T-helper 17 cell (primary cell): ENCODE measurements around the gene BICDL1. TPM values are rescaled to one million over a fixed set of nuclear protein-coding genes. Genes with fewer than 3 reads are reported as not detected.

Source experiments
- ATAC-seq: fragments of 150-1000 bp; cut with Tn5 transposase; 2 replicates; pipeline ENCODE4 v1.10.0; 2021; ENCODE audit warnings: mild to moderate bottlenecking, moderate library complexity
- DNase-seq, 3 donors: peaks; one replicate each; pipeline versions ENCODE4 v3.0.0 to v3.0.0-alpha.2; 2020 to 2021
- H3K9me3 ChIP-seq: one replicate; pipeline ENCODE4 v1.7.0; 2013; ENCODE audit warnings: low read length, mild to moderate bottlenecking; ENCODE audit not compliant: control insufficient read depth, poor library complexity, severe bottlenecking
- H3K27ac Mint-ChIP-seq: one replicate; pipeline ENCODE4 v1.8.0; 2022; ENCODE audit warnings: mild to moderate bottlenecking, moderate library complexity, mixed read lengths
- H3K27me3 Mint-ChIP-seq: one replicate; pipeline ENCODE4 v1.8.0; 2022; ENCODE audit warnings: mixed read lengths
- H3K36me3 Mint-ChIP-seq: one replicate; pipeline ENCODE4 v1.8.0; 2022; ENCODE audit warnings: low read depth, mixed read lengths
- H3K4me1 Mint-ChIP-seq: one replicate; pipeline ENCODE4 v1.8.0; 2022; ENCODE audit warnings: mild to moderate bottlenecking, mixed read lengths
- H3K4me3 Mint-ChIP-seq: one replicate; pipeline ENCODE4 v1.8.0; 2022; ENCODE audit warnings: mild to moderate bottlenecking, moderate library complexity, mixed read lengths
- total RNA-seq, 4 donors: library from RNA in 2 of 4; stranded (reverse) in 2 of 4; gene quantifications; one replicate each; pipeline ENCODE4 v1.2.3 and lab custom pipeline; 2022 to 2026

Gene BICDL1
- total RNA-seq, 2 donors from 2014 or later = 135 to 146 TPM

DNA sequence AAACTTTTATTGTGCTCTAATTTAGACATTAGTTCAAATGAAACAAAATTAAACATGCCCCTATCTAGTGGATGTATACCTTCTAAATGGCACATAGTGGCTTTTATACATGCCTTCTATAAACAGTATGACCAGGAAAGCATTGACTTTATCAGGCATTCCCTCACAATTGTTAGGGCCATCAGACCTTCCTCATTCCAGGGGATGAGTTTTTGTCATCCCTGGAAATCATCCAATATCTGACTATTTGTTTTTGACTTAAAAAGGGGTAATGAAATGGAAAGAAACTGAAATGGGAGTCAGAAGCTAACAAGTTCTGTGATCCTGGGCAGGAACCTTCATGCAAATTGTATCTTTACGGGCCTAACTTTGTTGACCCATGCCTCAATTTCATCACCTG, 58.0 kb downstream of the BICDL1 start:
- peak overlapping the region; percentile 93 for H3K27ac Mint-ChIP-seq
- ATAC-seq = no peak
- no peak for DNase-seq
- H3K4me1 Mint-ChIP-seq = peaks cover 24% of the 10 kb centered on the region
- no peaks in the 10 kb centered on the region for H3K9me3 ChIP-seq
- no peak overlapping the region for H3K4me3 Mint-ChIP-seq
- no peaks in the 10 kb centered on the region for H3K27me3 Mint-ChIP-seq
- peaks cover 2% of the 10 kb centered on the region for H3K36me3 Mint-ChIP-seq

- Mint-ChIP-seq H3K4me3 (peak overlapping the region; percentile 67), H3K27ac (peak overlapping the region; percentile 93), H3K36me3 (peaks cover 2% of the 10 kb centered on the region), H3K4me1 (peaks cover 23% of the 10 kb centered on the region), H3K27me3 (no peaks in the 10 kb centered on the region)
- ATAC-seq (peak; percentile 74), DNase-seq (no peak)
- no peaks in the 10 kb centered on the region for H3K9me3 ChIP-seq
These were observed 59.2 kb downstream of the BICDL1 start for GRCh38 chr12:120048263-120048662.

DNA sequence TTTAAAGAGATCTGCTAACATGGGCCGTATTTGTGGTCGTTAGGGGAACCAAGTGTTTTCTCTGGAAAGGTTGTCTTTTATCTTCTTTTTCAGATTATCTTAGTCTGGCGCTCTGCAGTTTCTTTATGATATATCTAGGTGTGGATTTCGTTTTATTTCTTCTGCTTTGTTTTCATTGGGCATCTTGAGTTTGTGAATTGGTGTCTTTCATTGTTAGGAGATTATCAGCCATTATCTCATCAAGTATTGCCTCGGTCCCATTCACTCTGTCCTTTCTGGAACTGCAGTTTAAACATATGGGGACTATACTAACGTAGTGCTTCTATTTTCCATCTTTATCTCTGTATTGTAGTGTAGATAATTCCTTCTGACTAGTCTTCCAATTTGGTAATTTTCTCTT, 60.4 kb downstream of the BICDL1 start:
- Mint-ChIP-seq H3K27ac (peak overlapping the region; percentile 93), H3K4me3 (no peak overlapping the region), H3K36me3 (no peaks in the 10 kb centered on the region), H3K27me3 (no peaks in the 10 kb centered on the region), H3K4me1 (peaks cover 27% of the 10 kb centered on the region)
- no peaks in the 10 kb centered on the region for H3K9me3 ChIP-seq
- no peak for ATAC-seq
- no peak for DNase-seq

GRCh38 chr12:120051535-120051934, 62.5 kb downstream of the BICDL1 start:
- no peak for DNase-seq
- ATAC-seq = no peak
- Mint-ChIP-seq H3K4me1 (peaks cover 24% of the 10 kb centered on the region), H3K27ac (no peak overlapping the region), H3K27me3 (no peaks in the 10 kb centered on the region), H3K4me3 (peak overlapping the region; percentile 13), H3K36me3 (no peaks in the 10 kb centered on the region)
- no peaks in the 10 kb centered on the region for H3K9me3 ChIP-seq

- Mint-ChIP-seq H3K4me1 (peaks cover 9% of the 10 kb centered on the region), H3K36me3 (no peaks in the 10 kb centered on the region), H3K27ac (no peak overlapping the region), H3K27me3 (no peaks in the 10 kb centered on the region), H3K4me3 (no peak overlapping the region)
- H3K9me3 ChIP-seq = no peaks in the 10 kb centered on the region
- DNase-seq (no peak), ATAC-seq (no peak)
These were observed 65.3 kb downstream of the BICDL1 start for GRCh38 chr12:120054293-120054692.

GRCh38 chr12:120055231-120056000, 66.4 kb downstream of the BICDL1 start:
- no peaks in the 10 kb centered on the region for H3K9me3 ChIP-seq
- no peak for ATAC-seq
- no peak overlapping the region for H3K27ac Mint-ChIP-seq

GRCh38 chr12:120056739-120057138, 67.7 kb downstream of the BICDL1 start:
- H3K27ac Mint-ChIP-seq = no peak overlapping the region
- no peak overlapping the region for H3K4me3 Mint-ChIP-seq
- no peaks in the 10 kb centered on the region for H3K36me3 Mint-ChIP-seq
- H3K4me1 Mint-ChIP-seq = peaks cover 4% of the 10 kb centered on the region
- no peaks in the 10 kb centered on the region for H3K27me3 Mint-ChIP-seq
- no peaks in the 10 kb centered on the region for H3K9me3 ChIP-seq
- DNase-seq = no peak
- ATAC-seq = no peak

More at GRCh38 chr12:120055231-120056000, 66.4 kb downstream of the BICDL1 start:
- H3K27me3 Mint-ChIP-seq = no peaks in the 10 kb centered on the region
- peaks cover 4% of the 10 kb centered on the region for H3K4me1 Mint-ChIP-seq
- no peak overlapping the region for H3K4me3 Mint-ChIP-seq
- H3K36me3 Mint-ChIP-seq = no peaks in the 10 kb centered on the region
- DNase-seq = no peak

DNA sequence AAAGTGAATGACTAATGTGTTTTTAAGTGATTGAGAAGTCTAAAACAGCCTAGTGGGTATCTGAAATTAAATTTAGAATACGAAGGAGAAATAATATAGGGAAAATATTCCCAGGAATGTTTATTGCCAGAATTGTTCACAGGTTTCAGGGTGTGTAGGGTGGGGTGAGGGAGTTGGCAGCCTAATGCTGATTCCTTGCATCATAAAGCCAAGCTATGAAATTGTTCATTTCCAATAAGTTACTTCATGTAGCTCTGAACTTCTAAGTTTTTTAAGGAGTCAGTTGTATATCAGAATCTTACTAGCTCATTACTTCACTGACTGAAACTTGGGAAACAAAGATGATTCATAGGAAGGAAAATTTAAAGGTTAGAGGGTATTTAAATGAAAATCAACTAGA, 71.2 kb downstream of the BICDL1 start:
- Mint-ChIP-seq H3K27ac (peak overlapping the region; percentile 37), H3K27me3 (no peaks in the 10 kb centered on the region), H3K4me1 (no peaks in the 10 kb centered on the region), H3K36me3 (peaks cover 2% of the 10 kb centered on the region), H3K4me3 (no peak overlapping the region)
- H3K9me3 ChIP-seq = no peaks in the 10 kb centered on the region
- DNase-seq (no peak), ATAC-seq (no peak)

DNA sequence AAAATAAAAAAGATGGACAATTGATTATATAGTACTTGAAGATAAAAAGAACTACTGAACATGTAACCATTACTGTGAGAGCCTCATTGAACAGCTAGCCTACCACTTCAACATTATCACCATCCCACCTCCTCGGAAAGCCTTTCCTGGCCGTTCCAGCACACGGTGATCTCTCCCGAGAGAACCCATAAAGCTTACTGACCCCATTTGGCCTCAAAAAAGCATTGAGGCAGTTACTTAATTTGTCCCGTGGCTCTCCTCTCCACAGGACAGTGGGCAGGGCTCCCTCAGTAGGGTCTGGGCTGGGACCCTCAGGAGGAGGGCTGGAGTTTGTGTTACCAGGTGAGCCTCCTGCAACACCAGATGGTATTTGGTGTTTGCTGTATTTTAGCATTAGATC, 71.7 kb downstream of the BICDL1 start:
- ATAC-seq (no peak), DNase-seq (no peak)
- Mint-ChIP-seq H3K4me1 (no peaks in the 10 kb centered on the region), H3K27me3 (no peaks in the 10 kb centered on the region), H3K4me3 (no peak overlapping the region), H3K36me3 (peaks cover 2% of the 10 kb centered on the region), H3K27ac (peak overlapping the region; percentile 37)
- no peaks in the 10 kb centered on the region for H3K9me3 ChIP-seq

- ATAC-seq (no peak), DNase-seq (no peak)
- no peaks in the 10 kb centered on the region for H3K9me3 ChIP-seq
- H3K36me3 Mint-ChIP-seq = peaks cover 2% of the 10 kb centered on the region
- H3K4me1 Mint-ChIP-seq = no peaks in the 10 kb centered on the region
- no peak overlapping the region for H3K27ac Mint-ChIP-seq
- no peaks in the 10 kb centered on the region for H3K27me3 Mint-ChIP-seq
- H3K4me3 Mint-ChIP-seq = no peak overlapping the region
These were observed 72.7 kb downstream of the BICDL1 start for GRCh38 chr12:120061575-120062214.

DNA sequence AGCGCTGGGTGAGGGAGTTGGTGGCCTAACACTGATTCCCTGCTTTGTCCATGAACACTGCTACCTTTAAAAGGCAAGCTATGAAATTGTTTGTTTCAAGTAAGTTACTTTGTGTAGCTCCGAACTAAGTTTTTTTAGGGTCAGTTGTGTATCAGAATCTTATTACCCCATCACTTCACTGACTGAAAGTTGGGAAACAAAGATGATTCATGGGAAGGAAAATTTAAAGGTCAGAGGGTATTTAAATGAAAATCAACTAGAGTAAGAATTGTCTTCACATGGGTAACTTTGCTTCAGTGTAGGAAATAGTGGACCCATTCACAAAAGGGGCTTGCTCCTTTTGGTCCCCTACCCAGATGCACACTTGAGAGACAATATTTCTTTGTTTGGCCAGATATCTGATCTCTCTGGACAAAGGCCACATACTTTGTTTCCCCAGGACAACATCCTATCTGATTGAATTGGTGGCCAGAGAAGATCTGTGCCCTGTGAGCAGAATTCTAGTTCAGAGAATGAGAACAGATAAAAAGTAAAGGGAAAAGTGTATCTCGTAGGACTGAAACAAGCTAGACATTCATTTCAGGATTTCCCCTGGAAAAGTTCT, 74.0 kb downstream of the BICDL1 start:
- ATAC-seq = no peak
- no peaks in the 10 kb centered on the region for H3K27me3 Mint-ChIP-seq
- no peaks in the 10 kb centered on the region for H3K9me3 ChIP-seq
- DNase-seq = no peak
- peak overlapping the region; percentile 72 for H3K27ac Mint-ChIP-seq
- peaks cover 2% of the 10 kb centered on the region for H3K4me1 Mint-ChIP-seq
- H3K36me3 Mint-ChIP-seq = peaks cover 5% of the 10 kb centered on the region
- H3K4me3 Mint-ChIP-seq = no peak overlapping the region

GRCh38 chr12:120064054-120064940, 75.3 kb downstream of the BICDL1 start:
- no peak for ATAC-seq
- DNase-seq = no peak
- no peak overlapping the region for H3K4me3 Mint-ChIP-seq
- no peaks in the 10 kb centered on the region for H3K27me3 Mint-ChIP-seq
- H3K27ac Mint-ChIP-seq = peak overlapping the region; percentile 2
- H3K36me3 Mint-ChIP-seq = peaks cover 5% of the 10 kb centered on the region
- H3K9me3 ChIP-seq = no peaks in the 10 kb centered on the region
- peaks cover 2% of the 10 kb centered on the region for H3K4me1 Mint-ChIP-seq

DNA sequence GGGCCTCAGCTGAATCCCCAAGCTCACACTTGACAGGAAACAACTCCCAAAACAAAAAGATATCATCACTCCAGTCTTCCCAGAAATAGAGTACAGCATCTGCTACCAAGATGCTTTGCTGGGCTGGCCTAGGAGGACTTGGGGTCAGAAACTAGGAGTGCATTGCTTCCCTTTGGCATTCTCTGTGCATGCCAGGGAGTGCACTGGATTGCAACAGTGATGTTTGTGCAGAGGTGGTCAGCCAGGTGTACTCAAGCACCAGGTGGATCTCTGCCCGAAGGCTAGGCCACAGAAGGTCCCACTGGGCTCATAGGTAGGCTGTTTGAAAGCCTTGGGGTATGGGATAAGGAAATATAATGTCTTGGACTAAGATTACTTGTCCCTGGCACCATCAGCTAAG, 76.4 kb downstream of the BICDL1 start:
- H3K27ac Mint-ChIP-seq = no peak overlapping the region
- H3K27me3 Mint-ChIP-seq = no peaks in the 10 kb centered on the region
- no peak for DNase-seq
- no peak for ATAC-seq
- H3K4me3 Mint-ChIP-seq = no peak overlapping the region
- no peaks in the 10 kb centered on the region for H3K9me3 ChIP-seq
- peaks cover 5% of the 10 kb centered on the region for H3K36me3 Mint-ChIP-seq
- H3K4me1 Mint-ChIP-seq = peaks cover 2% of the 10 kb centered on the region
